ENCODE measurements around the gene MRPL52.
A peak's percentile ranks its signal among the peaks of the same experiment; 100 is the strongest.
"Not testable (repeated sequence)": the region's sequence is repeated elsewhere in the genome, so short reads cannot be mapped to it uniquely, and the experiment has no call there.

Gene MRPL52

DNA sequence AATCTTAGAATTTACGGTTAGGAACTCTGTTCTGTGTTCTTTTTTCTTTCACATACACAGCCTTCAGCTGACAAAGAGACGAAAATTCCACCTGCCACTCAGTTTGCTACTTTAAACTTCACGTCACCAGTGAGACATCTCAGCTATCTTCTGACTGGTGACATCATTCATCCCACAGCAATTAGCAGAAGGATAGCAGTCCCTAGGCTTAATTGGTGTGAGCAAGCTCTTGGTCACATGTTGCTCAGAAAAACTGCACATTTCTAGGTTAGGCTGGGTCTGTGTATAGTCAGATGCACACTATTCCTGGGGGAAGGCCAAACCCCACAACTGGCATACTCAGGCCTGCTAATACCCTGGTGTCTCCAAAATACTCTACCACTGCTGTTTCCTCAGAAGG, 38.4 kb upstream of the MRPL52 start:
- no peaks in the 10 kb centered on the region for H3K27me3 ChIP-seq (replicated peaks; ENCODE audit: control insufficient read depth, insufficient read depth, low read length)
- H3K36me3 ChIP-seq (ENCODE audit: control insufficient read depth, insufficient read depth, low read length), result no peaks in the 10 kb centered on the region; the same call in 1 of the 2 replicates
- TF ChIP-seq, protein P1, sequence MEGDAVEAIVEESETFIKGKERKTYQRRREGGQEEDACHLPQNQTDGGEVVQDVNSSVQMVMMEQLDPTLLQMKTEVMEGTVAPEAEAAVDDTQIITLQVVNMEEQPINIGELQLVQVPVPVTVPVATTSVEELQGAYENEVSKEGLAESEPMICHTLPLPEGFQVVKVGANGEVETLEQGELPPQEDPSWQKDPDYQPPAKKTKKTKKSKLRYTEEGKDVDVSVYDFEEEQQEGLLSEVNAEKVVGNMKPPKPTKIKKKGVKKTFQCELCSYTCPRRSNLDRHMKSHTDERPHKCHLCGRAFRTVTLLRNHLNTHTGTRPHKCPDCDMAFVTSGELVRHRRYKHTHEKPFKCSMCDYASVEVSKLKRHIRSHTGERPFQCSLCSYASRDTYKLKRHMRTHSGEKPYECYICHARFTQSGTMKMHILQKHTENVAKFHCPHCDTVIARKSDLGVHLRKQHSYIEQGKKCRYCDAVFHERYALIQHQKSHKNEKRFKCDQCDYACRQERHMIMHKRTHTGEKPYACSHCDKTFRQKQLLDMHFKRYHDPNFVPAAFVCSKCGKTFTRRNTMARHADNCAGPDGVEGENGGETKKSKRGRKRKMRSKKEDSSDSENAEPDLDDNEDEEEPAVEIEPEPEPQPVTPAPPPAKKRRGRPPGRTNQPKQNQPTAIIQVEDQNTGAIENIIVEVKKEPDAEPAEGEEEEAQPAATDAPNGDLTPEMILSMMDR (IDR thresholded peaks at IDR 0.05; ENCODE audit: insufficient read depth, low read length, poor library complexity, severe bottlenecking), result no peak
- DNase-seq (ENCODE audit: extremely low read depth, insufficient read length), result no peak
- no peak overlapping the region for H3K4me3 ChIP-seq (replicated peaks; ENCODE audit: low read depth, low read length)

DNA sequence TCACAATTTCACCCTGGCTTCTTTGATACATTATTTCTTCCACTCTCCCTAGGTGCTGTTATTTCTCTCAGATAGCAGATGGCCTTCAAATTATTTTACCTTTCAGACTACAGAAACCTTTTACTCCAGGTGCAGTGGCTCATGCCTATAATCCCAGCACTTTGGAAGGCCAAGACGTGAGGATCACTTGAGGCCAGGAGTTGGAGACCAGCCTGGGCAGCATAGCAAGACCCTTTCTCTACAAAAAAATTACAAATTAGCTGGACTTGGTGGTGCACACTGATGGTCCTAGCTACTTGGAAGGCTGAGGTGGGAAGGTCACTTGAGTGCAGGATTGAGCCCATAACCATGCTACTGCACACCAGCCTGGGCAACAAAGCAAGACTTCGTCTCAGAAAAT, 37.5 kb upstream of the MRPL52 start:
- no peaks in the 10 kb centered on the region for H3K27me3 ChIP-seq (replicated peaks; ENCODE audit: control insufficient read depth, insufficient read depth, low read length)
- no peaks in the 10 kb centered on the region; the same call in 1 of the 2 replicates for H3K36me3 ChIP-seq (ENCODE audit: control insufficient read depth, insufficient read depth, low read length)
- no peak overlapping the region for H3K4me3 ChIP-seq (replicated peaks; ENCODE audit: low read depth, low read length)
- TF ChIP-seq, protein P1 (IDR thresholded peaks at IDR 0.05; ENCODE audit: insufficient read depth, low read length, poor library complexity, severe bottlenecking), result no peak
- no peak for DNase-seq (ENCODE audit: extremely low read depth, insufficient read length)

DNA sequence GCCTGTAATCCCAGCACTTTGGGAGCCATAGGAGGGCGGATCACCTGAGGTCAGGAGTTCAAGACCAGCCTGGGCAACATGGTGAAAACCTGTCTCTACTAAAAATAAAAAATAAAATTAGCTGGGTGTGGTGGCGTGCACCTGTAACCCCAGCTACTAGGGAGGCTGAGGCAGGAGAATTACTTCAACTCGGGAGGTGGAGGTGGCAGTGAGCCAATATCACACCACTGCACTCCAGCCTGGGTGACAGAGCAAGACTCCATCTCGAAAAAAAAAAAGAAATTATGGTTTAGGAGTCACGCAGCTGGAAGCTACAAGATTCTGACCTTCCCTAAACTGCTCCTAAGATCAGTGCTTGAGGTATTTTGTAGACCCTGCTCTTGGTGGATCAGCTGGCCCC, 36.1 kb upstream of the MRPL52 start:
- not testable (repeated sequence) for DNase-seq (ENCODE audit: extremely low read depth, insufficient read length); H3K27me3 ChIP-seq (replicated peaks; ENCODE audit: control insufficient read depth, insufficient read depth, low read length); H3K36me3 ChIP-seq (ENCODE audit: control insufficient read depth, insufficient read depth, low read length); H3K4me3 ChIP-seq (replicated peaks; ENCODE audit: low read depth, low read length)

DNA sequence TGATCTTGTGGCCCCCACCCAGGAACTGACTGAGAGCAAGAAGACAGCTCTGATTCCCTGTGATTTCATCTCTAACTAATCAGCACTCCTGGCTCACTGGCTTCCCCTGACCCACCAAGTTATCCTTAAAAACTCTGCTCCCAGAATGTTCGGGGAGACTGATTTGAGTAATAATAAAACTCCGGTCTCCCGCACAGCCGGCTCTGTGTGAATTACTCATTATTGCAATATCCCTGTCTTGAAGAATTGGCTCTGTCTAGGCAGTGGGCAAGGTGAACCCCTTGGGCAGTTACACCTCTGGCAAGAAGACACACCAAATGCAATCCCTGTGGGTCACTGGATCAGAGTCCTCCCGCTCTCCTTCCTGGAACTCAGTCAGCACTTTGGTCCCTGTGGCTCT, 35.7 kb upstream of the MRPL52 start:
- Histone ChIP-seq H3K27me3 (replicated peaks; ENCODE audit: control insufficient read depth, insufficient read depth, low read length) (no peaks in the 10 kb centered on the region), H3K4me3 (replicated peaks; ENCODE audit: low read depth, low read length) (no peak overlapping the region), H3K36me3 (ENCODE audit: control insufficient read depth, insufficient read depth, low read length) (no peaks in the 10 kb centered on the region; the same call in 1 of the 2 replicates)
- TF ChIP-seq, protein P1 (IDR thresholded peaks at IDR 0.05; ENCODE audit: insufficient read depth, low read length, poor library complexity, severe bottlenecking), result no peak
- DNase-seq (ENCODE audit: extremely low read depth, insufficient read length), result no peak

DNA sequence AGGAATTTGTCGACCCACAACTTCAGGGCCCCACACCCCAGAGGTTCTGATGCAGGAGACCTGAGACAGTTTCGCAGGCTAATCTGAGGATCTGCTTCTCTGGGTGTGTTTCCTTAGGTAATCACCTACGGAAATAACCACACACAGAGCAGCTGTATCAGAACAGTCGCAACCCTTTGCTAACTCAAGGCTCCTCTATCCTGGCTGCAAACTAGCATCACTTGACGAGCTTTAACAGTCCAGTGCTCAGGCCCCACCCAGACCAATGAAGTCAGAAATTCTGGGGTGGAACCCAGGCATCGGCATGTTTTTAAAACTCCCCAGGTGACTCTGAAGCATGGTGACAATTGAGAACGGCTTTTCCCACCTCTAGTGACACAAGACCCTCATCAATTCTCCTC, 35.1 kb upstream of the MRPL52 start:
- DNase-seq (ENCODE audit: extremely low read depth, insufficient read length), result peak; percentile 73
- no peaks in the 10 kb centered on the region for H3K27me3 ChIP-seq (replicated peaks; ENCODE audit: control insufficient read depth, insufficient read depth, low read length)
- no peaks in the 10 kb centered on the region; the same call in 1 of the 2 replicates for H3K36me3 ChIP-seq (ENCODE audit: control insufficient read depth, insufficient read depth, low read length)
- TF ChIP-seq, protein P1 (IDR thresholded peaks at IDR 0.05; ENCODE audit: insufficient read depth, low read length, poor library complexity, severe bottlenecking), result no peak
- H3K4me3 ChIP-seq (replicated peaks; ENCODE audit: low read depth, low read length), result no peak overlapping the region

DNA sequence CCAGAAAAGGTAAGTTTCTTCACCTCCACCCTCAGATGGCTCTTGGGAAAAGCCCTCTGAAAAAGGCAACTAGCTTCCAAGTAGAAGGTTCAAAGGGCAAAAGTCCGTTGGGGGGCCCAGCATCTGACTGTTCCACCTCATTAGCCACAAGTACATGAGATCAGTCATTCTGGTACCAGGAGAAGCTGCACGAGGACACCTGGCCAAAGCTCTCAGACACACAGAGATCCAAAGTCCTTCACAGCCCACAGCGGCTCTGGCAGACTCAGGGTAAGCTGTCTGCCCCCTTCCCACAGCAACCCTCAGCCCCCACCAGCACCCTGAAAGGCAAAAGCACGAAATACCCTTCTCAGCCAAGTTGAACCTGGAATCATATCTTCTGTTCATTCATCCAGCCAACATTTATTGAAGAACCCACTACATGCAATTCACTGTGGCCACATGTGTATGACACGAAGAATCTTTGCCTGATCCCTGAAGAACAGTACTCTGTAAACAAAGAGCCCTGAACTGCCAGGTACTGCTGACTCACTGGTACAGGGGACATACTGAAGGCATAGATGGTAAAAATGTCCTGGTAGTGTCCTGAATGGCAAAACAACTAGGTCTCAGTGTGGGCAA, 33.5 kb upstream of the MRPL52 start:
- Histone ChIP-seq H3K27me3 (replicated peaks; ENCODE audit: control insufficient read depth, insufficient read depth, low read length) (no peaks in the 10 kb centered on the region), H3K4me3 (replicated peaks; ENCODE audit: low read depth, low read length) (no peak overlapping the region), H3K36me3 (ENCODE audit: control insufficient read depth, insufficient read depth, low read length) (no peaks in the 10 kb centered on the region; the same call in 1 of the 2 replicates)
- TF ChIP-seq, protein P1 (IDR thresholded peaks at IDR 0.05; ENCODE audit: insufficient read depth, low read length, poor library complexity, severe bottlenecking), result no peak
- peak; percentile 69 for DNase-seq (ENCODE audit: extremely low read depth, insufficient read length)

Measured in GM06990 (cell line).